HG03354 (cell line): Measurements from ENCODE around the gene BAZ1B.
"Not testable (repeated sequence)": the region's sequence is repeated elsewhere in the genome, so short reads cannot be mapped to it uniquely, and the experiment has no call there.

Experiments
- ATAC-seq: cut with Tn5 transposase; IDR thresholded peaks from one replicate; pipeline ENCODE4 v1.9.1; 2021; ENCODE audit warnings: mild to moderate bottlenecking; ENCODE audit not compliant: unreplicated experiment, poor library complexity, severe bottlenecking

Gene BAZ1B

DNA sequence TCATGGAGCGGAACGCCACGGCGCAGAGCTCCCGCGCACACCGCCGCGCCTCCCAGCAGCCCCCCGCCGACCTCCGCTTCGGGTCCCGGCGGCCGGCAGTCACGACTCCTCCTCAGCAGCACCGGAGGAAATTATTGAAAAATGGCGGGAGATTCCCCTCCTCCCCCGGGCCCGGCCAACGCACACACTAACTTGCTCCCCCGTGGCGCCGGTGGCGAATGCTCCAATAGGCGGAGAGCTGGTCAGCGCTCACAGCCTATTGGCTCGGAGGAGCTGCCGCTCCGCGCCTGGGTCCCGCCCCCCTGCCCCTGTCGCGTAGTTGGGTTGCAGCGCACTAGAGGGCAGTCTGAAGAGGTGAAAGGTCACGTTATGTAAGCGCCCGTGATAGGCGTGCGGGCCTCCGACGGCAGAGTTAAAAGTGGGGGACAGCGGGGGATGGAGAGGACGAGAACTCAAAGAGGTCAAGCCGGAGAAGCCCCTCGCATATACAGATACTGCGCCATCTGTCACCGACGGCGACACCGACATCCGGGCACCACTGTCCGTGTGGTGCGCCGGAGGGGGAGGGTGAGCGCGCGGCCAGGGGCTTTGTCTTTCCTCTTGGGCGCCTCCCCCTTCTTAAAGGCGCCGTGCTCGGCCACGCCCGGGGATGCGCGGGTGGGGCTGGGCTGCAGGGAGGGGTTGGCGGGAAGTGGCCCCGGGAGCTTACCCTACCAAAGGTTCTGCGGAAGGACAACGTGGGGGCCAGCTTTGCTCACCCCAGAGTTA, at the start of gene BAZ1B:
Gene BAZ1B (minus strand): TSS at position 189 of the 768 bp plus-strand sequence. CDS start 360 bp downstream, outside the sequence.
- peak; percentile 87 for ATAC-seq

- no peak for ATAC-seq
These were observed 48.9 kb upstream of the BAZ1B start for GRCh38 chr7:73570977-73571376.

- ATAC-seq, result no peak
These were observed 48.4 kb upstream of the BAZ1B start for GRCh38 chr7:73570521-73570920.

GRCh38 chr7:73569042-73569608, 47.0 kb upstream of the BAZ1B start:
- ATAC-seq, result no peak

GRCh38 chr7:73567846-73568685, 46.0 kb upstream of the BAZ1B start:
- ATAC-seq, result no peak

GRCh38 chr7:73567140-73567539, 45.0 kb upstream of the BAZ1B start:
- no peak for ATAC-seq

DNA sequence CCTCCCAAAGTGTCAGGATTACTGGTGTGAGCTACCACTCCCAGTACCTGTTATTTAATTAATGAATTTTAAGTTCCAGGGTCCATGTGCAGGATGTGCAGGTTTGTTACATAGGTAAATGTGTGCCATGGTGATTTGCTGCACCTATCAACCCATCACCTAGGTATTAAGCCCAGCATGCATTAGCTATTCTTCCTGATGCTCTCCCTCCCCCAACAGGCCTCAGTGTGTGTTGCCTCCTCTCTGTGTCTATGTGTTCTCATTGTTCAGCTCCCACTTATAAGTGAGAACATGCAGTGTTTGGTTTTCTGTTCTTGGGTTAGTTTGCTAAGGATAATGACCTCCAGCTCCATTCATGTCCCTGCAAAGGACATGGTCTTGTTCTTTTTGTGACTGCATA, 44.3 kb upstream of the BAZ1B start:
- ATAC-seq, result not testable (repeated sequence)

DNA sequence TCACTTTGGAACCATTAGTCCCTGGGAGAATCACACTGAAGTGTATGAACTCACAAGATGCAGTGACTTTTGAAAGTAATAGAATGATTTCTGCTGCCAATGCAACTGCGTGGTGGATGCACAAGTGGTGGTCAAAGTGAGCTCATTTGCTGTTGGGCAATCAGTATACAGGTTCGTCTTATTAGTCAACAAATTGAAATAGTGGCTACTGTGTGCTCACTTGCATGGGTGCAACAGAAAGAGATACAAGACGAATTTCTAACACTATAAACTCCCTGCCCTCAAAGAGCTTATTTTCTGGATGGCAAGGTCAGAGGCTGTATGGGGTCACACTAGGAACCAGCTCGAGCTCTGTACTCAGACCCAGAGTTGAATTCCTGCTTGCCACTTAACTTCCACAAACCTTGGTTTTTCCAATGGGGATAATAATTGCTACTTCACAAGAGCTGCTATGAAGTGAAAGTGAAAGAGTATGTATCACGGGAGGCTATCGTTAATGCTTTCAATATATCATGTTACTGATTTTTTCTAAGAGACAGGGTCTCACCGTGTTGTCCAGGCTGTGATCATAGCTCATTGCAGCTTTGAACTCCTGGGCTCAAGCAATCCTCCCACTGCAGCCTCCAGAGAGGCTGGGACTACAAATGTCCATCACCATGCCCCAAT, 43.7 kb upstream of the BAZ1B start:
- ATAC-seq, result no peak

DNA sequence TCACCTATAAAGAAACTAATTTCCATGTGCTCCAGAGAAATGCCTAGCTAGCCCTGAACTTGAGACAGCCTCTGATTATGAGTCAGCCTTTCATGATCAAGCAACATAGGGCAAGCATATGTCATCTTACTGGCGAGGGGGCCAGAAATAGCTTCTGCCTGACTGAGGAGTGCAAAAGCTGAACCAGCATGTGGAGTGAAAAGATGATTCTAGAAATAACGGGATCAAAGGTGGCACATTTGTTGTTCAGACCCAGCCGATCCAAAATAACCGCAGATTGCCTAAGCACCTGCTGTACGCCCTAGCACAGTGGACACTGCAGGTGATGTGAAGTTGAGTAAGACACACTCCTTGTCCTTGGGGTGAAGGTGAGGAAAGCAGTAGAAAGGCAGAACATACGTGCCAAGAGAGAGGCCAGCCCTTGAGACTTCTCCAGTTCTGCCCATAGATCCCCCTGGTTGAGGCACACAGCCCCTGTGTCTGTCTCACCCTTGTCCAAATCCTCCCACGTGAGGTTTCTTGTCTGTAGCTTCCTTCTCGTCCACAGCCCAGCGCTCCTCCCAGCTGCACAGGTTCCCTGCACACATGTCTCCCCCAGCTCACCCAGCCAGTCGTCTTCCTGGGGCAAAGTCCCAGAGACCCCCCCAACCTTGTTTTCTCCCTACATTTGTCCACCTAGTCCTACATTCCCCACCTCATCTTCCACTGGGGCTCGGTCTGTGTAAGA, 38.2 kb upstream of the BAZ1B start:
- no peak for ATAC-seq

DNA sequence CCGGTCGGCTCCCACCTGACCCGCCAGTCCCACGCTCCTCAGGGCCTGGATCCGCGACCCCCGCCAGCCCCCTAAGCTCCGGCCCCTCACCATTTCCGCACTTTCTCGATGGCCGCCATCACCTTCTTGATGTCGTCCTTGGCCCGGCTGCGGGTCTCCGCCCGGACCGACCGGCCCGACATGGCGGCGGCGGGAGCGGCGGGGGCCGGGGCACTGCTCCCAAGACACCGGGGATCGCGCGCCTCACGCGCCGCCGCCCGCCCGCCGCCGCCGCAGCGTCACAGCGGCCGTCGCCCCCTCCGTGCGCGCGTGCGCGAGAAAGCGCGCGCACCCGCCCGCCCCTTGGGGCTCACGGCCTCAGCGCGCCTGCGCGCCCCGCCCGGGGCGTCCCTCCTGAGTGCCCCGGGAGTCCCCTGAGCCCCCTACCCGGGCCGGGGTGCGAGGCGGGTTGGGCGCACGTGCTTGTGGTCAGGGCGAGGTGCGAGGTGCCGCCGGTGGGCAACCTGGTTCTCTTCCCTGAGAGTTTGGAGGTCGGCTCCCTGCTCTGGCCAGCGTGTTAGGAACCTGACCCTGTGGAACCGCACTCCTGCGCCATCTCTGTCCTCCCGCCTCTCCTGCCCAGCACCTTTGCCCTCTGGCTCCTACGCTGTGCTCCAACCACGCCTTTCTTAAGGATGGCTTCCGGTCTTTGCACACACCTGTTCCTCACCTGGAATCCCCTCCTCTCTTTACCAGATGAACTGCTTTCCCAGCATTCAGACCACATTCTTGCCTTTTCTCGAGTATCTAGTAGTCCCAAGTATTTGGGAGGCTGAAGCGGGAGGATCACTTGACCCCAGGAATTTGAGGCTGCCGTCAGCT, 35.5 kb upstream of the BAZ1B start, which contains the start of gene BCL7B:
Gene BCL7B (minus strand): TSS at position 294 of the 861 bp plus-strand sequence. CDS start 112 bp downstream, at position 182.
- ATAC-seq, result peak; percentile 60

GRCh38 chr7:73557108-73557396, 35.0 kb upstream of the BAZ1B start:
- ATAC-seq, result peak; percentile 89

DNA sequence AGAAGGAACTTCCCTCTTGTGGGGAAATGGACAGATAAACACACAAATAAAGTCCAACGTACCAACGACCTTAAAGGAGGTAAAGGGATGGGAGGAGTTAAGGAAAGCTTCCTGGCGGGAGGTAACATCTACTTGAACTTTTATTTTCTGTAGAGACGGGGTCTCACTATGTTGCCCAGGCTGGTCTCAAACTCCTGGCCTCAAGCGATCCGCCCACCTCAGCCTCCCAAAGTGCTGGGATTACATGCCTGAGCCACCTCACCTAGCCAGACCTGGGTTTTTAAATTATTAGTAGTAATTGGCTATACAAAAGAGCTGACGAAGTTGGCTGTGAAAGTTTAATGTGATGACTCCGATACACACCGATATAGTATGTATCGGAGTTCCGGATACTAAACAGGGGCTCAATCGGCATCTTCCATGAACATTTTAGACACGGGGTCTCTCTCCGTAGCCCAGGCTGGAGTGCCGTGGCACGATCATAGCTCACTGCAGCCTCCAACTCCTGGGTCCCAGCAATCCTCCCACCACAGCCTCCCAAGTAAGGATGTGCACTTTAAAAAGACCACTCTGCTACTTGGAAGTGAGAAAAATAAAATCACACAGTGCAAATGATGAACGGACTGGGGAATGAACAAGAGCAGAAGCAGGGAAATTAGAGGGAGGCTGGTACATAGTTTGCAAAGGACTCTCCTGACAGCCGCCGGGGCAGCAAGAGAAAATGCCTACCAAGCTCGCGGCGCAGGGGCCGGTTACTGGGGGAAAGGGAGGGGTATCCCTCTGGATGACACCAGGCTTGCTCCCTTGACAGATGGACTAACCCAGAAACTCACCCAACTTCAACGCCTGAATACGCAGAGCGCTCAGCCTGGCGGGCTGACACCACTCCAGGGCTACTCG, 34.4 kb upstream of the BAZ1B start:
- ATAC-seq, result no peak

DNA sequence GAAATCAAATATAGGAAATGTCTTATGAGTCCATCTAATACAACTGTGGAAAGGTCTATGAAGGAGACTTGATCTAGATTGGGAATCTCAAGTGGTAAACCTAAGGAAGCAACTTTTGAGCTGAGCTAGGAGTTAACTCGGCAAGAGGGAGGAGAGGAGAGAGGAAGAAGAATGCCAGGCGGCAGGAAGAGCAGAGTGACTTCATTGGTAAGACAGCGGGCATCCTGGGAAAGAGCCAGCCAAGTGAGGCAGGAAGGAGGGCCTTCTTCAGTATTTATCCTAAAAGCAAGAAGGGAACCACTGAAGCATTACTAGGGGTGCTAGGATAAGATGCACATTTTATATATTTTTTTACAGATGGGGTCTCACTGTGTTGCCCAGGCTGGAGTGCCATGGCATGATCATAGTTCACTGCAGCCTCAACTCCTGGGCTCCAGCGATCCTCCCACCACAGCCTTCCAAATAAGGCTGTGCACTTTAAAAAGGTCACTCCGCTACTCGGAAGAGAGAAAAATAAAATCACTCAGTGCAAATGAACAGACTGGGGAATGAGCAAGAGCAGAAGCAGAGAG, 33.4 kb upstream of the BAZ1B start:
- ATAC-seq, result no peak

- not testable (repeated sequence) for ATAC-seq
These were observed 28.0 kb upstream of the BAZ1B start for GRCh38 chr7:73550093-73550492.

GRCh38 chr7:73549176-73549575, 27.1 kb upstream of the BAZ1B start:
- no peak for ATAC-seq

GRCh38 chr7:73547841-73548240, 25.7 kb upstream of the BAZ1B start:
- ATAC-seq, result no peak

DNA sequence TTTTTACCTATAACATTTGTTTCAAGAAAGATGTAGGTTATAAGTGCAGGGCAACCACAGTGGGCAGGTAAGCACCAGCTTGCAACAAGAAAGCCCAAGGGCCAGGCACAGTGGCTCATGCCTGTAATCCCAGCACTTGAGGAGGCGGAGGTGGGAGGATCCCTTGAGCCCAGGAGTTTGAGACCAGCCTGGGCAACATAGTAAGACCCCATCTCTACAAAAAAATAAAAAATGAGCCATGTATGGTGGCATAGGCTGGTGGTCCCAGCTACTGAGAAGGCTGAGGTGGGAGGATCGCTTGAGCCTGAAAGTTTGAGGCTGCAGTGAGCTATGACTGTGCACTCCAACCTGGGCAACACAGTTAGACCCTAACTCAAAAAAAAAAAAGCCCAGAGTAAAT, 22.6 kb upstream of the BAZ1B start:
- no peak for ATAC-seq
